Measurements from ENCODE around the gene COX8A.

COX8A gene

GRCh38 chr11:63986156-63986931 is 11.9 kb downstream of the COX8A start, which contains the start of gene OTUB1:
TSS of gene OTUB1 (plus strand) at chr11:63986438. CDS start at chr11:63986457, 19 bp downstream.
- peak; percentile 96 for ATAC-seq

GRCh38 chr11:63986932-63987513 is 12.6 kb downstream of the COX8A start:
- TF ChIP-seq POU6F1 (CRISPR knock-in tag; IDR thresholded peaks at IDR 0.05; ENCODE audit: borderline replicate concordance, low read depth) = no peak
- TF ChIP-seq PATZ1 (CRISPR knock-in tag; IDR thresholded peaks at IDR 0.05; ENCODE audit: borderline replicate concordance) = no peak
- TF ChIP-seq ZNF565 (CRISPR knock-in tag; conservative IDR thresholded peaks at IDR 0.05; ENCODE audit: low read depth) = no peak
- TF ChIP-seq GLIS3 (CRISPR knock-in tag; IDR thresholded peaks at IDR 0.05) = no peak
- peak; percentile 24 for ATAC-seq

More at GRCh38 chr11:63986156-63986931, 11.9 kb downstream of the COX8A start, which contains the start of gene OTUB1:
- TF ChIP-seq TSHZ2 (CRISPR knock-in tag; IDR thresholded peaks at IDR 0.05) (no peak), GLIS3 (CRISPR knock-in tag; IDR thresholded peaks at IDR 0.05) (0 out of 2 replicates have a peak, but pooled peaks have one; percentile 20), CSDC2 (CRISPR knock-in tag; IDR thresholded peaks at IDR 0.05) (0 out of 2 replicates have a peak, but pooled peaks have one; percentile 32), CSRNP3 (CRISPR knock-in tag; IDR thresholded peaks at IDR 0.05) (no peak), ZFP3 (CRISPR knock-in tag; IDR thresholded peaks at IDR 0.05) (0 out of 2 replicates have a peak, but pooled peaks have one; percentile 38), PPARA (CRISPR knock-in tag; IDR thresholded peaks at IDR 0.05; ENCODE audit: borderline replicate concordance) (no peak), OSR1 (CRISPR knock-in tag; IDR thresholded peaks at IDR 0.05) (no peak)

- no peak for ATAC-seq
- TF ChIP-seq RARB (CRISPR knock-in tag; IDR thresholded peaks at IDR 0.05) (no peak), BACH2 (CRISPR knock-in tag; IDR thresholded peaks at IDR 0.05; ENCODE audit: borderline replicate concordance) (no peak), TSHZ2 (CRISPR knock-in tag; IDR thresholded peaks at IDR 0.05) (no peak), CREB5 (CRISPR knock-in tag; IDR thresholded peaks at IDR 0.05; ENCODE audit: low read depth) (no peak), POU6F1 (CRISPR knock-in tag; IDR thresholded peaks at IDR 0.05; ENCODE audit: borderline replicate concordance, low read depth) (no peak), ZNF8 (CRISPR knock-in tag; IDR thresholded peaks at IDR 0.05) (no peak), GLIS3 (CRISPR knock-in tag; IDR thresholded peaks at IDR 0.05) (no peak), ZNF565 (CRISPR knock-in tag; conservative IDR thresholded peaks at IDR 0.05; ENCODE audit: low read depth) (no peak)
Observed at GRCh38 chr11:63991558-63991957, 17.1 kb downstream of the COX8A start.

All from SK-N-SH treated with all-trans-retinoic acid at 6 μM for 48 hours (cell line).